K562 treated with DMSO at 1 percent for 12 hours (cell line): ENCODE measurements around the gene ST6GAL1. TPM values are rescaled to one million over a fixed set of nuclear protein-coding genes. Genes with fewer than 3 reads are reported as not detected.

Source experiments
- total RNA-seq: library from RNA; unstranded; fragments of 300-600 nt; gene quantifications from 2 replicates; pipeline ENCODE4 v1.2.3, GENCODE V29; 2022; ENCODE audit not compliant: insufficient read depth

Gene ST6GAL1, protein sequence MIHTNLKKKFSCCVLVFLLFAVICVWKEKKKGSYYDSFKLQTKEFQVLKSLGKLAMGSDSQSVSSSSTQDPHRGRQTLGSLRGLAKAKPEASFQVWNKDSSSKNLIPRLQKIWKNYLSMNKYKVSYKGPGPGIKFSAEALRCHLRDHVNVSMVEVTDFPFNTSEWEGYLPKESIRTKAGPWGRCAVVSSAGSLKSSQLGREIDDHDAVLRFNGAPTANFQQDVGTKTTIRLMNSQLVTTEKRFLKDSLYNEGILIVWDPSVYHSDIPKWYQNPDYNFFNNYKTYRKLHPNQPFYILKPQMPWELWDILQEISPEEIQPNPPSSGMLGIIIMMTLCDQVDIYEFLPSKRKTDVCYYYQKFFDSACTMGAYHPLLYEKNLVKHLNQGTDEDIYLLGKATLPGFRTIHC
- 19.3 and 50.2 TPM in 2 replicates for total RNA-seq

DNA sequence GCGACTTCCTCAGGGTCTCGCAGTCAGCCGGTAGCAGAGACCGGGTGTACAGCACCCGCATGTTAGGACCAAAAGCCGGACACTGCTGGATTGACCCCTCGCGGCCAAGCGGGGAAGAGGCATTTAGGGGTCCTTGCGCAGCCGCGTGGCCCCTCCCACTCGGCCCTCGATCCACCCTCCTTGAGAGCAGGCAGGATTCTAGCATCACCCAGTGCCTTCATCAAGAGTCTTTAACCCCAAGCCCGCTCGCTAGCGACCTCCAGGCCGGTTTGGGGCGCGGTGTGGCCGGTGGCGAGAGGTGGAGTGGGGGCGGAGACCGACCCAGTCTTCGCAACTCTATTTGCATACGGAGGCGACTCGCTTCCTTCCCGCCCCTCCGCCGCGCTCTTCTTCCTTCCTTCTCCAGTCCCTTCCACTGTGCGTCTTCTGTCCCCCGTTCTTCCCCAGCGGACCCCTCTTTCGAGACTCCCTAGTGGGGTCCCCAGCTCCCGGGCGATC is at the start of gene ST6GAL1:
Gene ST6GAL1, plus strand, starts transcription at position 384 of the 498 bp plus-strand sequence. CDS start 112,178 bp downstream, outside the sequence.

Other genes starting within 250 kb of the ST6GAL1 start
- gene KNG1, start 213.2 kb upstream of the ST6GAL1 start, total RNA-seq: not detected in 2 replicates
- gene EIF4A2, start 146.9 kb upstream of the ST6GAL1 start, total RNA-seq: 136 and 219 TPM in 2 replicates
- 111 and 193 TPM in 2 replicates for gene RFC4, start 124.0 kb upstream of the ST6GAL1 start, total RNA-seq
- not detected in 2 replicates for gene ADIPOQ, start 87.8 kb upstream of the ST6GAL1 start, total RNA-seq
- 96.4 and 141 TPM in 2 replicates for gene RPL39L, start 209.0 kb downstream of the ST6GAL1 start, total RNA-seq